K562 (cell line): ENCODE results near the gene MYB. TPM values are rescaled to one million over a fixed set of nuclear protein-coding genes. Genes with fewer than 3 reads are reported as not detected.

ENCODE experiments used
- ASH1L ChIP-seq: fragments of 450-650 bp; IDR thresholded peaks from 2 replicates; pipeline ENCODE4 v1.6.1; 2018; ENCODE audit warnings: borderline replicate concordance, mild to moderate bottlenecking, low read depth; ENCODE audit not compliant: partially characterized antibody
- HDAC1 ChIP-seq, 2 experiments: fragments of 450-650 bp; IDR thresholded peaks; 2 replicates each; pipeline ENCODE4 v1.6.1; 2016 to 2017; ENCODE audit warnings: inconsistent platforms in 1 of 2, mild to moderate bottlenecking in 1 of 2, moderate library complexity in 1 of 2
- KLF10 ChIP-seq: fragments of 250-450 bp; sonication (Bioruptor Pico); IDR thresholded peaks from 2 replicates; pipeline ENCODE4 v1.6.1; 2021; ENCODE audit warnings: matching md5 sums
- NCOA6 ChIP-seq: fragments of 450-650 bp; IDR thresholded peaks from 2 replicates; pipeline ENCODE4 v1.6.1; 2017; ENCODE audit warnings: mild to moderate bottlenecking
- NFIX ChIP-seq: fragments of 250-450 bp; sonication (Bioruptor Pico); IDR thresholded peaks from 2 replicates; pipeline ENCODE4 v1.4.0; 2020; ENCODE audit warnings: low read depth, mild to moderate bottlenecking, moderate library complexity
- NFYB ChIP-seq: IDR thresholded peaks from 2 replicates; pipeline ENCODE4 v1.6.1; 2011; ENCODE audit warnings: mild to moderate bottlenecking, moderate library complexity; ENCODE audit not compliant: insufficient read length; ENCODE audit errors: extremely low read depth
- NRF1 ChIP-seq, 2 experiments: fragments of 450-650 bp; IDR thresholded peaks in 1 of 2; conservative IDR thresholded peaks in 1 of 2; 2 replicates each; pipeline ENCODE4 v1.6.1; 2014; ENCODE audit warnings: mild to moderate bottlenecking in 2 of 2
- RBM25 ChIP-seq: fragments of 200-400 bp; formaldehyde crosslinking; IDR thresholded peaks from 2 replicates; pipeline ENCODE4 v1.6.1; 2018; ENCODE audit warnings: low read length, low read depth, moderate library complexity; ENCODE audit not compliant: severe bottlenecking
- U2AF2 ChIP-seq: fragments of 200-400 bp; formaldehyde crosslinking; optimal IDR thresholded peaks from 2 replicates; pipeline ENCODE3; 2017; ENCODE audit warnings: low read depth, mild to moderate bottlenecking, low read length
- ZFP36 ChIP-seq: fragments of 150-350 bp; IDR thresholded peaks from 2 replicates; pipeline ENCODE4 v1.6.1; 2018; ENCODE audit warnings: low read length, low read depth; ENCODE audit not compliant: partially characterized antibody
- ZNF197 ChIP-seq: fragments of 200-800 bp; sonication (Bioruptor generic); IDR thresholded peaks from 2 replicates; pipeline ENCODE4 v1.6.1; 2016; ENCODE audit warnings: low read depth, missing genetic modification characterization, missing compliant biosample characterization
- ZNF23 ChIP-seq: fragments of 250-450 bp; sonication (Bioruptor Pico); IDR thresholded peaks from 2 replicates; pipeline ENCODE4 v1.4.0; 2020; ENCODE audit warnings: mild to moderate bottlenecking
- polyA plus RNA-seq, 8 experiments: library from polyadenylated mRNA; depleted of rRNA in 4 of 8; stranded (reverse) in 5 of 8; unstranded in 3 of 8; fragments of >200 nt; fragmentation: Nextera tagmentation in 2 of 8; fragmentation: Illumina TruSeq in 1 of 8; extraction: Ambion mirVana in 2 of 8; extraction: Trizol in 1 of 8; gene quantifications; 2 replicates each; pipeline versions ENCODE4 v1.2.1 to v1.2.3, GENCODE V29; 2011 to 2014; ENCODE audit warnings: inconsistent platforms in 1 of 8, missing spikeins in 1 of 8
- total RNA-seq, 7 experiments: library from RNA; depleted of rRNA in 6 of 7; stranded (reverse); fragments of >200 nt in 6 of 7; fragmentation: Illumina TruSeq in 2 of 7; extraction: Trizol in 2 of 7; gene quantifications; 2 replicates each; pipeline versions ENCODE4 v1.2.1 to v1.2.3, GENCODE V29; 2011 to 2021; ENCODE audit warnings: low replicate concordance in 1 of 7
- TF ChIP-seq, protein P1 (sequence below): fragments of 200-400 bp; formaldehyde crosslinking; IDR thresholded peaks from 2 replicates; pipeline ENCODE4 v1.6.1; 2017; ENCODE audit warnings: mild to moderate bottlenecking, low read depth, low read length, moderate library complexity
- TF ChIP-seq, protein P2 (sequence below): fragments of 250-450 bp; sonication (Bioruptor Pico); IDR thresholded peaks from 2 replicates; pipeline ENCODE4 v1.8.0; 2022; ENCODE audit warnings: inconsistent platforms
- TF ChIP-seq, protein P3 (sequence below): fragments of 450-650 bp; IDR thresholded peaks from 2 replicates; pipeline ENCODE4 v1.6.1; 2016; ENCODE audit warnings: low read depth

MYB gene
- total and polyA plus RNA-seq, 9 of the 15 experiments (the other 6 are each of a cell fraction or from before 2014, with no cell fraction given) = 35.8 to 218 (median 140) TPM

DNA sequence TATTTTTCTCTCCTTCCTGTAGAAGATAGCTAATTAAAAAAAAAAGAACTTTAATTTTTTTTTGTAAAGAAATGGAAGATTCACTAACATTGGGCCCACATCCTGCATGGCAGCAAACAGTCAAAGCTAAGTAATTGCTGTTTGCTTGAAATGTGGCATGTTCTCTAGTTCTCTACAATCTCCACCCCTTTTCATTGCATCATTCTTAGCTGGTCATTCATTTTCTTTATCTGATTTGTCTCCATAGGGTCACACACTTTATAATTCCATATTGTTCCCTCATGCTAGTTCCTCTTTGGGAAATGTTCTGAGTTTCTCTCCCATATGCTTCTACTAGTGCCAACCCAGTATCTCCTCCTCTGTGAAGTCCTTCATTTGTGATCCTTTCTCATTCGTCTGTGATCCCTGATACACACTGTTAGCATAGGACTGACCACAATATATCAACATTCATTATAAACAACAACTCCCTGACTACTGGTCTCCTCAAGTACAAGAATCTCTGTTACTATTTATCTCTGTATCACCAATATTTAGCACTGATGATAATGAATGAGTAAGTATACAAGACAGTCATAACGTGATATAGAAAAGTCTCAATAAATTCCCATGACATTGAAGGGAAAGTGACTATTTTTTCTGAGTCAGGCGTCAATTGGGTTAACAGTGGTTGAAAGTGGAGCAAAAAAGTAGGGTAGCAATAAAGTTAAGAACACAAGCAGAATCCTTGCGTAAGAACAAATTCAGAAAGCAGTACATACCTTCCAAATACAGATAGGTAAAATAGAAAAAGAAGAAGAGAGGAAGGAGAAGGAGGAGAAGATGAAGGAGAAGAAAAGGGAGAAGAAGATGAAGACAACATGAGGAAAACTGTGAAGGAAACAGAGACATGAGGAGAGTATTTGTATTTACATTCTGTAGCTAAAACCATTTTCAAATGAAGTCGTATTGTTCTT is 33.2 kb upstream of the MYB start (continued):
- TF ChIP-seq U2AF2 = no peak
- no peak for TF ChIP-seq NRF1 (conservative IDR thresholded peaks at IDR 0.05 in 1 of 2, IDR thresholded peaks at IDR 0.05 in 1 of 2)
- TF ChIP-seq NFIX (CRISPR knock-in tag) = no peak
- TF ChIP-seq NFYB = no peak
- no peak for TF ChIP-seq ZNF23 (CRISPR knock-in tag)
- TF ChIP-seq ZNF197 = no peak
- TF ChIP-seq ASH1L = no peak
- TF ChIP-seq HDAC1 (IDR thresholded peaks at IDR 0.05) = peak in 1 of 2 experiments; percentile 31; a peak in 1 of 4 replicates
- no peak for TF ChIP-seq RBM25
- TF ChIP-seq, protein P1, sequence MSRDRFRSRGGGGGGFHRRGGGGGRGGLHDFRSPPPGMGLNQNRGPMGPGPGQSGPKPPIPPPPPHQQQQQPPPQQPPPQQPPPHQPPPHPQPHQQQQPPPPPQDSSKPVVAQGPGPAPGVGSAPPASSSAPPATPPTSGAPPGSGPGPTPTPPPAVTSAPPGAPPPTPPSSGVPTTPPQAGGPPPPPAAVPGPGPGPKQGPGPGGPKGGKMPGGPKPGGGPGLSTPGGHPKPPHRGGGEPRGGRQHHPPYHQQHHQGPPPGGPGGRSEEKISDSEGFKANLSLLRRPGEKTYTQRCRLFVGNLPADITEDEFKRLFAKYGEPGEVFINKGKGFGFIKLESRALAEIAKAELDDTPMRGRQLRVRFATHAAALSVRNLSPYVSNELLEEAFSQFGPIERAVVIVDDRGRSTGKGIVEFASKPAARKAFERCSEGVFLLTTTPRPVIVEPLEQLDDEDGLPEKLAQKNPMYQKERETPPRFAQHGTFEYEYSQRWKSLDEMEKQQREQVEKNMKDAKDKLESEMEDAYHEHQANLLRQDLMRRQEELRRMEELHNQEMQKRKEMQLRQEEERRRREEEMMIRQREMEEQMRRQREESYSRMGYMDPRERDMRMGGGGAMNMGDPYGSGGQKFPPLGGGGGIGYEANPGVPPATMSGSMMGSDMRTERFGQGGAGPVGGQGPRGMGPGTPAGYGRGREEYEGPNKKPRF = no peak
- no peak for TF ChIP-seq ZFP36
- TF ChIP-seq, protein P2, sequence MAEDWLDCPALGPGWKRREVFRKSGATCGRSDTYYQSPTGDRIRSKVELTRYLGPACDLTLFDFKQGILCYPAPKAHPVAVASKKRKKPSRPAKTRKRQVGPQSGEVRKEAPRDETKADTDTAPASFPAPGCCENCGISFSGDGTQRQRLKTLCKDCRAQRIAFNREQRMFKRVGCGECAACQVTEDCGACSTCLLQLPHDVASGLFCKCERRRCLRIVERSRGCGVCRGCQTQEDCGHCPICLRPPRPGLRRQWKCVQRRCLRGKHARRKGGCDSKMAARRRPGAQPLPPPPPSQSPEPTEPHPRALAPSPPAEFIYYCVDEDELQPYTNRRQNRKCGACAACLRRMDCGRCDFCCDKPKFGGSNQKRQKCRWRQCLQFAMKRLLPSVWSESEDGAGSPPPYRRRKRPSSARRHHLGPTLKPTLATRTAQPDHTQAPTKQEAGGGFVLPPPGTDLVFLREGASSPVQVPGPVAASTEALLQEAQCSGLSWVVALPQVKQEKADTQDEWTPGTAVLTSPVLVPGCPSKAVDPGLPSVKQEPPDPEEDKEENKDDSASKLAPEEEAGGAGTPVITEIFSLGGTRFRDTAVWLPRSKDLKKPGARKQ (CRISPR knock-in tag) = peak; percentile 49; the same call in 1 of the 2 replicates
- TF ChIP-seq NCOA6 = 0 out of 2 replicates have a peak, but pooled peaks have one; percentile 20
- TF ChIP-seq, protein P3, sequence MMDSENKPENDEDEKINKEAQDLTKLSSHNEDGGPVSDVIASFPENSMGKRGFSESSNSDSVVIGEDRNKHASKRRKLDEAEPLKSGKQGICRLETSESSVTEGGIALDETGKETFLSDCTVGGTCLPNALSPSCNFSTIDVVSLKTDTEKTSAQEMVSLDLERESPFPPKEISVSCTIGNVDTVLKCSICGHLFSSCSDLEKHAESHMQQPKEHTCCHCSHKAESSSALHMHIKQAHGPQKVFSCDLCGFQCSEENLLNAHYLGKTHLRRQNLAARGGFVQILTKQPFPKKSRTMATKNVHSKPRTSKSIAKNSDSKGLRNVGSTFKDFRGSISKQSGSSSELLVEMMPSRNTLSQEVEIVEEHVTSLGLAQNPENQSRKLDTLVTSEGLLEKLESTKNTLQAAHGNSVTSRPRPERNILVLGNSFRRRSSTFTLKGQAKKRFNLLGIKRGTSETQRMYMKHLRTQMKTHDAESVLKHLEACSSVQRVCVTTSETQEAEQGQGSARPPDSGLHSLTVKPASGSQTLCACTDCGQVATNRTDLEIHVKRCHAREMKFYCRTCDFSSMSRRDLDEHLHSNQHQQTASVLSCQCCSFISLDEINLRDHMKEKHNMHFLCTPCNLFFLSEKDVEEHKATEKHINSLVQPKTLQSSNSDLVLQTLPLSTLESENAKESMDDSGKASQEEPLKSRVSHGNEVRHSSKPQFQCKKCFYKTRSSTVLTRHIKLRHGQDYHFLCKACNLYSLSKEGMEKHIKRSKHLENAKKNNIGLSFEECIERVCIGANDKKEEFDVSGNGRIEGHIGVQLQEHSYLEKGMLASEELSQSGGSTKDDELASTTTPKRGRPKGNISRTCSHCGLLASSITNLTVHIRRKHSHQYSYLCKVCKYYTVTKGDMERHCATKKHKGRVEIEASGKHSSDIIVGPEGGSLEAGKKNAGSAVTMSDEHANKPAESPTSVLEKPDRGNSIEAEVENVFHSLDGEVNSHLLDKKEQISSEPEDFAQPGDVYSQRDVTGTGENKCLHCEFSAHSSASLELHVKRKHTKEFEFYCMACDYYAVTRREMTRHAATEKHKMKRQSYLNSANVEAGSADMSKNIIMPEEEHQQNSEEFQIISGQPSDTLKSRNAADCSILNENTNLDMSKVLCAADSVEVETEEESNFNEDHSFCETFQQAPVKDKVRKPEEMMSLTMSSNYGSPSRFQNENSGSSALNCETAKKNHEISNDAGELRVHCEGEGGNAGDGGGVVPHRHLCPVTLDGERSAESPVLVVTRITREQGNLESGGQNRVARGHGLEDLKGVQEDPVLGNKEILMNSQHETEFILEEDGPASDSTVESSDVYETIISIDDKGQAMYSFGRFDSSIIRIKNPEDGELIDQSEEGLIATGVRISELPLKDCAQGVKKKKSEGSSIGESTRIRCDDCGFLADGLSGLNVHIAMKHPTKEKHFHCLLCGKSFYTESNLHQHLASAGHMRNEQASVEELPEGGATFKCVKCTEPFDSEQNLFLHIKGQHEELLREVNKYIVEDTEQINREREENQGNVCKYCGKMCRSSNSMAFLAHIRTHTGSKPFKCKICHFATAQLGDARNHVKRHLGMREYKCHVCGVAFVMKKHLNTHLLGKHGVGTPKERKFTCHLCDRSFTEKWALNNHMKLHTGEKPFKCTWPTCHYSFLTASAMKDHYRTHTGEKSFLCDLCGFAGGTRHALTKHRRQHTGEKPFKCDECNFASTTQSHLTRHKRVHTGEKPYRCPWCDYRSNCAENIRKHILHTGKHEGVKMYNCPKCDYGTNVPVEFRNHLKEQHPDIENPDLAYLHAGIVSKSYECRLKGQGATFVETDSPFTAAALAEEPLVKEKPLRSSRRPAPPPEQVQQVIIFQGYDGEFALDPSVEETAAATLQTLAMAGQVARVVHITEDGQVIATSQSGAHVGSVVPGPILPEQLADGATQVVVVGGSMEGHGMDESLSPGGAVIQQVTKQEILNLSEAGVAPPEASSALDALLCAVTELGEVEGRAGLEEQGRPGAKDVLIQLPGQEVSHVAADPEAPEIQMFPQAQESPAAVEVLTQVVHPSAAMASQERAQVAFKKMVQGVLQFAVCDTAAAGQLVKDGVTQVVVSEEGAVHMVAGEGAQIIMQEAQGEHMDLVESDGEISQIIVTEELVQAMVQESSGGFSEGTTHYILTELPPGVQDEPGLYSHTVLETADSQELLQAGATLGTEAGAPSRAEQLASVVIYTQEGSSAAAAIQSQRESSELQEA = peak; percentile 34; the same call in 1 of the 2 replicates
- no peak for TF ChIP-seq KLF10 (CRISPR knock-in tag)
